ENCODE data around the gene ATP13A3.

GRCh38 chr3:194354315-194354714 lies 132.5 kb downstream of the ATP13A3 start:
- TF ChIP-seq CTCF (IDR thresholded peaks at IDR 0.05; ENCODE audit: insufficient read depth, low read depth, low read length) (no peak), EZH2 (IDR thresholded peaks at IDR 0.05; ENCODE audit: insufficient read depth, low read length) (no peak)
